ENCODE data around the gene UAP1. TPM values are rescaled to one million over a fixed set of nuclear protein-coding genes. Genes with fewer than 3 reads are reported as not detected.

The UAP1 gene
- 10 to 100 TPM; 14.1 to 23.5 TPM for total RNA-seq

- CTCF ChIA-PET = interaction anchor here (1.0 to 1.3 kb wide), 2 partner anchors 12 to 32 kb away, joined by 3 read pairs; no protein-coding TSS in a partner anchor
- peaks cover 9% of the 10 kb centered on the region for H3K36me3 Mint-ChIP-seq
- peak; percentile 43 for ATAC-seq
- peaks cover 45% of the 10 kb centered on the region for H3K4me1 Mint-ChIP-seq
- H3K9me3 Mint-ChIP-seq (ENCODE audit: low read depth) = no peaks in the 10 kb centered on the region
- DNase-seq = no peak
- peak within 1 kb of the TSS; percentile 92 for H3K27ac Mint-ChIP-seq
- H3K27me3 Mint-ChIP-seq = no peaks in the 10 kb centered on the region
- peak within 1 kb of the TSS; percentile 82 for H3K4me3 Mint-ChIP-seq
Measured at GRCh38 chr1:162561616-162562469, at the start of gene UAP1. TSS of gene UAP1 (plus strand) at chr1:162561722. CDS start at chr1:162566069, 4,347 bp downstream.

- Mint-ChIP-seq H3K4me3 (no peak overlapping the region), H3K36me3 (peaks cover 41% of the 10 kb centered on the region), H3K9me3 (ENCODE audit: low read depth) (no peaks in the 10 kb centered on the region), H3K27ac (no peak overlapping the region), H3K27me3 (no peaks in the 10 kb centered on the region), H3K4me1 (no peaks in the 10 kb centered on the region)
- DNase-seq (no peak), ATAC-seq (no peak)
- CTCF ChIA-PET = interaction anchor here (0.7 to 1.1 kb wide), 2 partner anchors 11 to 60 kb away, joined by 3 to 4 read pairs; no protein-coding TSS in a partner anchor
Measured at GRCh38 chr1:162527314-162527713, 34.2 kb upstream of the UAP1 start.

- Mint-ChIP-seq H3K4me1 (no peaks in the 10 kb centered on the region), H3K9me3 (ENCODE audit: low read depth) (no peaks in the 10 kb centered on the region), H3K27me3 (no peaks in the 10 kb centered on the region), H3K4me3 (no peak overlapping the region), H3K36me3 (peaks cover 26% of the 10 kb centered on the region), H3K27ac (no peak overlapping the region)
- DNase-seq (no peak), ATAC-seq (no peak)
- CTCF ChIA-PET = interaction anchor here (1.1 kb wide), 1 partner anchor 31 kb away, joined by 3 read pairs; no protein-coding TSS in a partner anchor
Measured at GRCh38 chr1:162530307-162530987, 31.1 kb upstream of the UAP1 start.

- CTCF ChIA-PET = no interaction called here
- H3K27me3 Mint-ChIP-seq = no peaks in the 10 kb centered on the region
- no peak for ATAC-seq
Measured at GRCh38 chr1:162530988-162531319, 30.6 kb upstream of the UAP1 start.

GRCh38 chr1:162535501-162535900 is 26.0 kb upstream of the UAP1 start:
- Mint-ChIP-seq H3K4me1 (peaks cover 12% of the 10 kb centered on the region), H3K9me3 (ENCODE audit: low read depth) (no peaks in the 10 kb centered on the region), H3K4me3 (no peak overlapping the region), H3K27me3 (no peaks in the 10 kb centered on the region), H3K36me3 (peaks cover 11% of the 10 kb centered on the region), H3K27ac (no peak overlapping the region)
- CTCF ChIA-PET = no interaction called here
- ATAC-seq (no peak), DNase-seq (no peak)

More at GRCh38 chr1:162530988-162531319, 30.6 kb upstream of the UAP1 start:
- no peak overlapping the region for H3K27ac Mint-ChIP-seq
- no peak overlapping the region for H3K4me3 Mint-ChIP-seq
- no peaks in the 10 kb centered on the region for H3K4me1 Mint-ChIP-seq
- DNase-seq = no peak
- peaks cover 25% of the 10 kb centered on the region for H3K36me3 Mint-ChIP-seq
- no peaks in the 10 kb centered on the region for H3K9me3 Mint-ChIP-seq (ENCODE audit: low read depth)

GRCh38 chr1:162536511-162536910 is 25.0 kb upstream of the UAP1 start:
- no peak for ATAC-seq
- CTCF ChIA-PET = no interaction called here
- Mint-ChIP-seq H3K27ac (no peak overlapping the region), H3K27me3 (no peaks in the 10 kb centered on the region), H3K4me3 (no peak overlapping the region), H3K36me3 (peaks cover 11% of the 10 kb centered on the region), H3K9me3 (ENCODE audit: low read depth) (no peaks in the 10 kb centered on the region), H3K4me1 (peaks cover 12% of the 10 kb centered on the region)
- no peak for DNase-seq

GRCh38 chr1:162537216-162537615 is 24.3 kb upstream of the UAP1 start:
- Mint-ChIP-seq H3K9me3 (ENCODE audit: low read depth) (no peaks in the 10 kb centered on the region), H3K4me1 (peaks cover 12% of the 10 kb centered on the region), H3K4me3 (no peak overlapping the region), H3K27ac (no peak overlapping the region), H3K27me3 (no peaks in the 10 kb centered on the region), H3K36me3 (peaks cover 13% of the 10 kb centered on the region)
- DNase-seq = no peak
- CTCF ChIA-PET = no interaction called here
- ATAC-seq = no peak

GRCh38 chr1:162538815-162539431 is 22.6 kb upstream of the UAP1 start:
- CTCF ChIA-PET = interaction anchor here (1.4 kb wide), 1 partner anchor 20 kb away, joined by 4 read pairs; no protein-coding TSS in a partner anchor
- H3K4me1 Mint-ChIP-seq = peaks cover 12% of the 10 kb centered on the region
- no peaks in the 10 kb centered on the region for H3K27me3 Mint-ChIP-seq
- H3K36me3 Mint-ChIP-seq = peaks cover 19% of the 10 kb centered on the region
- peak; percentile 69 for ATAC-seq
- H3K27ac Mint-ChIP-seq = peak overlapping the region; percentile 79
- no peaks in the 10 kb centered on the region for H3K9me3 Mint-ChIP-seq (ENCODE audit: low read depth)
- DNase-seq = peak; percentile 44
- no peak overlapping the region for H3K4me3 Mint-ChIP-seq

GRCh38 chr1:162541619-162542141 is 19.8 kb upstream of the UAP1 start:
- CTCF ChIA-PET = no interaction called here
- Mint-ChIP-seq H3K27me3 (no peaks in the 10 kb centered on the region), H3K27ac (no peak overlapping the region), H3K9me3 (ENCODE audit: low read depth) (no peaks in the 10 kb centered on the region), H3K4me1 (peaks cover 10% of the 10 kb centered on the region), H3K36me3 (peaks cover 21% of the 10 kb centered on the region), H3K4me3 (no peak overlapping the region)
- ATAC-seq (no peak), DNase-seq (no peak)

- no peak overlapping the region for H3K4me3 Mint-ChIP-seq
- CTCF ChIA-PET = no interaction called here
- no peak for ATAC-seq
Measured at GRCh38 chr1:162543228-162543627, 18.3 kb upstream of the UAP1 start.

GRCh38 chr1:162548170-162548569 is 13.4 kb upstream of the UAP1 start:
- CTCF ChIA-PET = no interaction called here
- DNase-seq (no peak), ATAC-seq (no peak)
- Mint-ChIP-seq H3K27me3 (no peaks in the 10 kb centered on the region), H3K27ac (peak overlapping the region; percentile 15), H3K4me1 (peaks cover 3% of the 10 kb centered on the region), H3K9me3 (ENCODE audit: low read depth) (no peaks in the 10 kb centered on the region), H3K36me3 (peaks cover 8% of the 10 kb centered on the region), H3K4me3 (no peak overlapping the region)

More at GRCh38 chr1:162543228-162543627, 18.3 kb upstream of the UAP1 start:
- Mint-ChIP-seq H3K9me3 (ENCODE audit: low read depth) (no peaks in the 10 kb centered on the region), H3K27me3 (no peaks in the 10 kb centered on the region), H3K27ac (no peak overlapping the region), H3K36me3 (peaks cover 21% of the 10 kb centered on the region), H3K4me1 (peaks cover 12% of the 10 kb centered on the region)
- no peak for DNase-seq

- CTCF ChIA-PET = no interaction called here
- peaks cover 3% of the 10 kb centered on the region for H3K4me1 Mint-ChIP-seq
- H3K27me3 Mint-ChIP-seq = no peaks in the 10 kb centered on the region
- no peaks in the 10 kb centered on the region for H3K9me3 Mint-ChIP-seq (ENCODE audit: low read depth)
- ATAC-seq = no peak
- H3K27ac Mint-ChIP-seq = no peak overlapping the region
- peaks cover 3% of the 10 kb centered on the region for H3K36me3 Mint-ChIP-seq
- DNase-seq = no peak
- no peak overlapping the region for H3K4me3 Mint-ChIP-seq
Measured at GRCh38 chr1:162549001-162549400, 12.5 kb upstream of the UAP1 start.

- no peak overlapping the region for H3K4me3 Mint-ChIP-seq
- CTCF ChIA-PET = no interaction called here
Measured at GRCh38 chr1:162550925-162551324, 10.6 kb upstream of the UAP1 start.

More at GRCh38 chr1:162550925-162551324, 10.6 kb upstream of the UAP1 start:
- Mint-ChIP-seq H3K4me1 (peaks cover 3% of the 10 kb centered on the region), H3K27me3 (no peaks in the 10 kb centered on the region), H3K27ac (no peak overlapping the region), H3K9me3 (ENCODE audit: low read depth) (no peaks in the 10 kb centered on the region), H3K36me3 (no peaks in the 10 kb centered on the region)
- DNase-seq (no peak), ATAC-seq (no peak)
